Measurements from ENCODE around the gene ANTXR2. TPM values are rescaled to one million over a fixed set of nuclear protein-coding genes. Genes with fewer than 3 reads are reported as not detected.

ANTXR2 gene
- total and polyA plus RNA-seq, 2 of the 8 experiments (the other 6 are each of a cell fraction or from before 2014, with no cell fraction given) = 1.1 to 7.5 TPM

GRCh38 chr4:80058740-80059139, 14.3 kb downstream of the ANTXR2 start:
- H2BK5ac ChIP-seq (ENCODE audit: low read depth, low read length) = no peak overlapping the region
- H3K9ac ChIP-seq (replicated peaks in 1 of 4; ENCODE audit: extremely low read depth in 1 of 4, low read depth in 3 of 4, low read length in 3 of 4) = no peak overlapping the region
- WGBS, 2 experiments (ENCODE audit: extremely low coverage in 1 of 2, insufficient coverage in 1 of 2, insufficient read length in 1 of 2, insufficient replicate concordance in 2 of 2, low coverage in 1 of 2, low lambda C conversion rate in 2 of 2, missing lambda C conversion rate in 1 of 2) = 98% methylated on average over 2 of the region's 2 CpGs; no CpG with 5 or more reads in 1 of the 2 experiments
- no peak overlapping the region for H4K91ac ChIP-seq (replicated peaks; ENCODE audit: insufficient read length, low read length)
- H3K9me3 ChIP-seq (ENCODE audit: insufficient read depth in 2 of 2, low read depth in 1 of 2, low read length in 1 of 2) = no peaks in the 10 kb centered on the region
- no peaks in the 10 kb centered on the region for H3K23me2 ChIP-seq (ENCODE audit: low read depth, low read length)
- H3K27ac ChIP-seq (ENCODE audit: low read depth, low read length) = no peak overlapping the region
- peaks cover 0 to 1% (median 0%) of the 10 kb centered on the region in 4 experiments; a peak in 1 of 7 replicates for H3K27me3 ChIP-seq (replicated peaks in 1 of 4; ENCODE audit: control insufficient read depth in 3 of 4, extremely low read depth in 1 of 4, insufficient read depth in 3 of 4, low read length in 3 of 4)
- no peaks in the 10 kb centered on the region for H3K79me2 ChIP-seq (ENCODE audit: control insufficient read depth in 1 of 2, insufficient read depth in 2 of 2, low read length in 2 of 2)
- DNase-seq (ENCODE audit: low read depth in 1 of 2, low spot score in 2 of 2) (no peak), FAIRE-seq (no peak)
- H2AFZ ChIP-seq (ENCODE audit: low read length) = no peak overlapping the region
- no peak overlapping the region for H2AK5ac ChIP-seq (ENCODE audit: low read depth, low read length)
- no peak overlapping the region for H2BK15ac ChIP-seq (ENCODE audit: low read length)
- H3K23ac ChIP-seq (ENCODE audit: insufficient read length) = no peak overlapping the region
- no peak overlapping the region for H3K4me2 ChIP-seq (ENCODE audit: insufficient read depth in 1 of 2, low read depth in 2 of 2, low read length in 2 of 2)
- H3K36me3 ChIP-seq (ENCODE audit: control insufficient read depth in 2 of 4, insufficient read depth in 4 of 4, low read length in 3 of 4) = no peaks in the 10 kb centered on the region
- H4K20me1 ChIP-seq (replicated peaks in 1 of 2; ENCODE audit: control insufficient read depth in 1 of 2, insufficient read depth in 2 of 2, low read length in 2 of 2) = no peaks in the 10 kb centered on the region
- no peaks in the 10 kb centered on the region for H3K79me1 ChIP-seq (ENCODE audit: low read depth, low read length)
- no peak overlapping the region for H2BK20ac ChIP-seq (ENCODE audit: low read length)
- no peak overlapping the region for H3K4ac ChIP-seq (replicated peaks; ENCODE audit: insufficient read length, low read depth, low read length)
- no peak overlapping the region for H4K8ac ChIP-seq (ENCODE audit: extremely low read depth, insufficient read depth, low read length)
- ChIA-PET CTCF (ENCODE audit: partially characterized antibody) (interaction anchor here (0.7 to 0.8 kb wide), 2 partner anchors 12 to 25 kb away, joined by 3 to 4 read pairs; no protein-coding TSS in a partner anchor), POLR2A (ENCODE audit: partially characterized antibody) (interaction anchor here (1.1 kb wide), 1 partner anchor 14 kb away, joined by 3 read pairs; the partner anchor contains the start of gene ANTXR2)
- H3K56ac ChIP-seq (replicated peaks; ENCODE audit: insufficient read length, low read depth, low read length) = no peak overlapping the region
- no peak for TF ChIP-seq POLR2A (IDR thresholded peaks at IDR 0.05; ENCODE audit: control extremely low read depth in 1 of 2, low read depth in 2 of 2, low read length in 2 of 2)
- TF ChIP-seq GABPA (IDR thresholded peaks at IDR 0.05; ENCODE audit: borderline replicate concordance, insufficient read depth, low read length) = no peak
- TF ChIP-seq KDM4A (IDR thresholded peaks at IDR 0.05; ENCODE audit: low read depth, low read length, severe bottlenecking) = no peak
- no peak for TF ChIP-seq CBX5 (IDR thresholded peaks at IDR 0.05; ENCODE audit: low read depth, low read length)
- no peak for TF ChIP-seq TAF7 (optimal IDR thresholded peaks at IDR 0.05; ENCODE audit: borderline replicate concordance, low read depth, low read length)
- TF ChIP-seq CEBPB (IDR thresholded peaks at IDR 0.05; ENCODE audit: low read depth, low read length) = no peak
- TF ChIP-seq SIRT6 (IDR thresholded peaks at IDR 0.05; ENCODE audit: low read length) = no peak
- no peak for TF ChIP-seq ZNF274 (IDR thresholded peaks at IDR 0.05; ENCODE audit: borderline replicate concordance, extremely low read depth, low read length)
- TF ChIP-seq, protein P1, sequence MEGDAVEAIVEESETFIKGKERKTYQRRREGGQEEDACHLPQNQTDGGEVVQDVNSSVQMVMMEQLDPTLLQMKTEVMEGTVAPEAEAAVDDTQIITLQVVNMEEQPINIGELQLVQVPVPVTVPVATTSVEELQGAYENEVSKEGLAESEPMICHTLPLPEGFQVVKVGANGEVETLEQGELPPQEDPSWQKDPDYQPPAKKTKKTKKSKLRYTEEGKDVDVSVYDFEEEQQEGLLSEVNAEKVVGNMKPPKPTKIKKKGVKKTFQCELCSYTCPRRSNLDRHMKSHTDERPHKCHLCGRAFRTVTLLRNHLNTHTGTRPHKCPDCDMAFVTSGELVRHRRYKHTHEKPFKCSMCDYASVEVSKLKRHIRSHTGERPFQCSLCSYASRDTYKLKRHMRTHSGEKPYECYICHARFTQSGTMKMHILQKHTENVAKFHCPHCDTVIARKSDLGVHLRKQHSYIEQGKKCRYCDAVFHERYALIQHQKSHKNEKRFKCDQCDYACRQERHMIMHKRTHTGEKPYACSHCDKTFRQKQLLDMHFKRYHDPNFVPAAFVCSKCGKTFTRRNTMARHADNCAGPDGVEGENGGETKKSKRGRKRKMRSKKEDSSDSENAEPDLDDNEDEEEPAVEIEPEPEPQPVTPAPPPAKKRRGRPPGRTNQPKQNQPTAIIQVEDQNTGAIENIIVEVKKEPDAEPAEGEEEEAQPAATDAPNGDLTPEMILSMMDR (IDR thresholded peaks at IDR 0.05; ENCODE audit: control extremely low read depth in 1 of 3, insufficient read depth in 1 of 3, low read depth in 1 of 3, low read length in 3 of 3) = no peak
- TF ChIP-seq RAD21 (IDR thresholded peaks at IDR 0.05 in 1 of 2, conservative IDR thresholded peaks at IDR 0.05 in 1 of 2; ENCODE audit: low read depth in 2 of 2, low read length in 2 of 2) = no peak
- TF ChIP-seq NANOG (IDR thresholded peaks at IDR 0.05; ENCODE audit: insufficient read depth, low read depth, low read length, poor library complexity, severe bottlenecking) = no peak
- H3K14ac ChIP-seq (ENCODE audit: insufficient read length) = no peak overlapping the region
- no peak overlapping the region for H2BK120ac ChIP-seq (replicated peaks; ENCODE audit: low read depth, low read length)
- H3K18ac ChIP-seq (ENCODE audit: extremely low read depth, low read length) = no peak overlapping the region
- no peak overlapping the region for H2BK12ac ChIP-seq (ENCODE audit: low read depth, low read length)
- H4K5ac ChIP-seq (ENCODE audit: insufficient read length, low read depth, low read length) = no peak overlapping the region
- H3K4me3 ChIP-seq (ENCODE audit: extremely low read depth in 1 of 4, insufficient read depth in 2 of 4, low read depth in 3 of 4, low read length in 4 of 4) = no peak overlapping the region
- no peaks in the 10 kb centered on the region for H3K4me1 ChIP-seq (replicated peaks in 1 of 4; ENCODE audit: control insufficient read depth in 3 of 4, insufficient read depth in 4 of 4, low read length in 3 of 4)

All from H1 (cell line).